Cerebellar cortex (tissue), 1 donor: Measurements from ENCODE around the gene CAGE1.
A peak's percentile ranks its signal among the peaks of the same experiment; 100 is the strongest.
"Not testable (repeated sequence)": the region's sequence is repeated elsewhere in the genome, so short reads cannot be mapped to it uniquely, and the experiment has no call there.

Experiments
- DNase-seq: peaks from one replicate; pipeline ENCODE4 v3.0.0-alpha.2; 2015; ENCODE audit warnings: low spot score

Gene CAGE1

GRCh38 chr6:7339007-7339732, 50.4 kb downstream of the CAGE1 start:
- DNase-seq: peak; percentile 42

DNA sequence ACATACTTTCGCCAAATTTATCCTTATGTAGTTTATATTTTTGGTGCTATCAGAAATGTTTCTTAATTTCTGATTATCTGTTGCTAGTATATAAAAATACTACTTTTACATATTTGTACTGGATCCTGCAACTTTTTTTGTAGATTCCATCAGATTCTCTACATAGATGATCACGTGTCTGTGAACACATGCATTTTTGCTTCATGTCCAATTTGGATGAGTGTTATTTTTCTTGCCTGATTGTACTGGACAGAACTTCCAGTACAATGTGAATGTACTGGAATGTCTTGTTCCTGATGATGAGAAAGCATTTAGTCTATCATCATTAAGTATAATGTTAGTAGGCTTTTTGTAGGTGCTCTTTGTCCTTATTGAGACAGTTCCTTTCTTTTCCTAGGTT, 51.5 kb downstream of the CAGE1 start:
- DNase-seq: no peak

DNA sequence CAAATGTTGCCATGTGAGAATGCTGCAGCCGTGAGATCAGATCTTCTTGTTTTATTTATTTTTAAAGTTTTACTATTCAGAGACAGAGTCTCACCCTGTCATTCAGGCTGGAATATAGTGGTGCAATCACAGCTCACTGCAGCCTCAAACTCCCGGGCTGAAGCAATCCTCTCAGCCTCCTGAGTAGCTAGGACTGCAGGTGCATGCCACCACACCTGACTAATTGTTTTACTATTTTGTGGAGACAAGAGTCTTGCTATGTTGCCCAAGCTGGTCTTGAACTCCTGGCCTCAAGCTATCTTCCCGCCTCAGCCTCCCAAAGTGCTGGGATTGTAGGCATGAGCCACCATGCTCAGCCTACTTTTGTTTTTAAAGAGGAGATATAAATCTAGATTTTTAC, 54.0 kb downstream of the CAGE1 start:
- DNase-seq: no peak

- no peak for DNase-seq
Observed at GRCh38 chr6:7334685-7335084, 54.9 kb downstream of the CAGE1 start.

GRCh38 chr6:7332090-7332745, 57.3 kb downstream of the CAGE1 start:
- no peak for DNase-seq

DNA sequence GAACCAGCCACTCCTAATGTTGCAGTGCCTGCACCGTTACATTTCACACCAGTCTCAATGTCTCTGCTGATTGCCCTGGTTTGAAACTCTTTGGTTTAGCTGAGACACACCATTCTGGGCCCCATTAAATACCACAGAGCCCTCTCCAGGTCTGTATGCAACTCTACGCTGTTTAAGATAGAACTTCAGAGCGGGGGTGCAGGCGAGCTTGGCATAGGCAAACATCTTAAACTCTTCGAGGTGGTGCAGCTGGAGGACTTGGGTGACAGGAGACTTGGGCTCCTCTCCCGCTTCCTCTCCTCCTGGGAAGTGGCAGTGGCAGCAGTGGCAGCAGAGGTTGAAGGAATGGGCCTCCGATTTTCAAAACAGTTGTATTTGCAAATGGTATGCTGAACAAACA, 58.1 kb downstream of the CAGE1 start:
- no peak for DNase-seq

GRCh38 chr6:7328243-7328642, 61.3 kb downstream of the CAGE1 start:
- DNase-seq: no peak

DNA sequence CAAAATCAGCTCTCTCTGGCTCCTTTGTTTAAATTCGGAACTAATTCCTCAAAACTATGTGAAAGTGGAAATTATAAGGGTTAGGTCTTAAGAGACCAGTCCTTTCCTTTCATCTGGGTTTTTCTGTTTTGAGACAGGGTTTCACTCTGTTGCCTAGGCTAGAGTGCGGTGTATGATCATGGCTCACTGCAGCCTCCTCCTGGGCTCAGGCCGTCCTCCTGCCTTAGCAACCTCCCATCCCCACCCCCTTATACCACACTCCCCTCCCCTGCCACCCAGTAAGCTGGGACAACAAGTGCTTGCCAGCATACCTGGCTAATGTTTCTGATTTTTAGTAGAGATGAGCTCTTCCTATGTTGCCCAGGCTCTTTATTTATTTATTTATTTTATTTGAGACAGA, 63.8 kb downstream of the CAGE1 start:
- no peak for DNase-seq

GRCh38 chr6:7324520-7324919, 65.0 kb downstream of the CAGE1 start:
- no peak for DNase-seq

GRCh38 chr6:7323074-7323473, 66.5 kb downstream of the CAGE1 start:
- no peak for DNase-seq

DNA sequence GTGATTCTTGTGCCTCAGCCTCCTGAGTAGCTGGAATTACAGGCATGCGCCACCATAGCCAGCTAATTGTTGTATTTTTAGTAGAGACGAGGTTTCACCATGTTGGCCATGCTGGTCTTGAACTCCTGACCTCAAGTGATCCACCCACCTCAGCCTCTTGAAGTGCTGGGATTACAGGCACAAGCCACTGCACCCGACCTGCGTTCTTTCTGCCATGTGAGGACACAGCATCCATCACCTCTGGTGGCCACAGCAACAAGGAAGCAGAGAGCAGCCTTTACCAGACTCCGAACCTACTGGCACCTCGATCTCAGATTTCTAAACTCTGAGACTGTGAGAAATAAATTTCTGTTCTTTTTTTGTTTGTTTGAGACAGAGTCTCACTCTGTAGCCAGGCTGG, 67.7 kb downstream of the CAGE1 start:
- DNase-seq: not testable (repeated sequence)

- not testable (repeated sequence) for DNase-seq
Observed at GRCh38 chr6:7319406-7319805, 70.1 kb downstream of the CAGE1 start.

DNA sequence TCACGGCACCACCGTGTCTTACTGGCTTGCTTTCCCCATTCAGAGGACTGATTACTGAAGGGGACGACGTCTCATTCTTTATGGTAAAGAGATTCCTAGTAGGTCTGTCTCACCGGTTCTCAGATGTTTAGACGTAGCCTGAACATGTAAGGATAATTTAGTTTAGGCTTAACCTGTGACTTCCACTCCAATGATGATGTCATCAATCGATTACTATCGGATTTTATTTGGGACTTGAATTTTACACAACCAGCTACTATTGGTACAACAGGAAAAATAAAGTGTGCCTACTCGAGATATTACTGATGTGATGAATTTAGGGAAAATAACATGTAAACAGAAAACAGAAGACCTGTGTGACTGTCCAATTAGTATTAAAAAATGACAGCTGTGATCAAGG, 72.0 kb downstream of the CAGE1 start:
- no peak for DNase-seq

GRCh38 chr6:7316658-7317533, 72.6 kb downstream of the CAGE1 start:
- DNase-seq: no peak

DNA sequence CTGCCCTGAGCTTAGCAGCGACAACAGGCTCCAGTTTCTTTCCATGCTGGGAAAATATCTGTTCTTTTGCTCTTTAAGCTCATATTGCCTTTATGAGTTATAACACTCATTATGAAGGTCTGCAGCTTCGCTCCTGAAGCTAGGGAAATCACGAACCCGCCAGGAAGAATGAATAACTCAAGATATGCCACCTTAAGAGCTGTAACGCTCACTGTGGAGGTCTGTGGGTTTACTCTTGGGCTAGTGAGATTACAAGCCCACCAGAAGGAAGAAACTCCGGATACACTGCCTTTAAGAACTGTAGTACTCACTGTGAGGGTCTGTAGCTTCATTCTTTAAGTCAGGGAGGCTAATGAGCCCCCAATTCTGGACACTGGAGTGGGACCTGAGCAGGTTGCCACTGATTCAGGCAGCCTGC, 73.6 kb downstream of the CAGE1 start:
- no peak for DNase-seq

GRCh38 chr6:7315087-7315947, 74.2 kb downstream of the CAGE1 start:
- DNase-seq: not testable (repeated sequence)

DNA sequence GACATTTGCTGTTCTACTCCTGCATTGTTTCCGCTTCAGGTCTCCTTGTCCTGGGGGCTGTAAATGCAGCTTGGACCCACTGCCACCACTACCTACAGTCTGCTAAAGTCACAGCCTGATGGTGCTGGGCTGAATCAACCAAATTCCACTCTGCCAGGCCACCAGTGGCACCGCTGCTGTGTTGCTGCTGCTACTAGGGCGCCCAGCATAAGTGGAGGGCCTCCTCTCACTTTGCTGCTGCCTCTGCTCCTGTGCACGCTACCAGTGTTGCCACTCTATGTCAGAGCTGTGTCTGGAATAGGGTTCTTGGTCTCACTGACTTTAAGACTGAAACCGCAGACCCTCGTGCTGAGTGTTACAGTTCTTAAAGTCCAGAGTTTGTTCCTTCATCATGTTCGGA, 75.1 kb downstream of the CAGE1 start:
- no peak for DNase-seq

GRCh38 chr6:7313505-7314165, 75.9 kb downstream of the CAGE1 start:
- no peak for DNase-seq

GRCh38 chr6:7312616-7313504, 76.7 kb downstream of the CAGE1 start, which contains the start of gene SSR1:
Gene SSR1, minus strand, starts transcription at chr6:7313199. Its CDS starts 79 bp downstream, at chr6:7313120.
- peak; percentile 98 for DNase-seq
